ENCODE data around the gene AQP2. TPM values are rescaled to one million over a fixed set of nuclear protein-coding genes. Genes with fewer than 3 reads are reported as not detected.

Gene AQP2
- total RNA-seq, 2 donors from 2014 or later: 3.0 TPM; not detected in 1

GRCh38 chr12:49978125-49978524 is 27.6 kb downstream of the AQP2 start:
- TF ChIP-seq, protein P1, sequence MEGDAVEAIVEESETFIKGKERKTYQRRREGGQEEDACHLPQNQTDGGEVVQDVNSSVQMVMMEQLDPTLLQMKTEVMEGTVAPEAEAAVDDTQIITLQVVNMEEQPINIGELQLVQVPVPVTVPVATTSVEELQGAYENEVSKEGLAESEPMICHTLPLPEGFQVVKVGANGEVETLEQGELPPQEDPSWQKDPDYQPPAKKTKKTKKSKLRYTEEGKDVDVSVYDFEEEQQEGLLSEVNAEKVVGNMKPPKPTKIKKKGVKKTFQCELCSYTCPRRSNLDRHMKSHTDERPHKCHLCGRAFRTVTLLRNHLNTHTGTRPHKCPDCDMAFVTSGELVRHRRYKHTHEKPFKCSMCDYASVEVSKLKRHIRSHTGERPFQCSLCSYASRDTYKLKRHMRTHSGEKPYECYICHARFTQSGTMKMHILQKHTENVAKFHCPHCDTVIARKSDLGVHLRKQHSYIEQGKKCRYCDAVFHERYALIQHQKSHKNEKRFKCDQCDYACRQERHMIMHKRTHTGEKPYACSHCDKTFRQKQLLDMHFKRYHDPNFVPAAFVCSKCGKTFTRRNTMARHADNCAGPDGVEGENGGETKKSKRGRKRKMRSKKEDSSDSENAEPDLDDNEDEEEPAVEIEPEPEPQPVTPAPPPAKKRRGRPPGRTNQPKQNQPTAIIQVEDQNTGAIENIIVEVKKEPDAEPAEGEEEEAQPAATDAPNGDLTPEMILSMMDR (IDR thresholded peaks at IDR 0.05): no peak
- Histone ChIP-seq H3K4me1 (ENCODE audit: control insufficient read depth in 1 of 2, low read depth in 2 of 2) (peaks cover 9 to 19% of the 10 kb centered on the region in 2 donors), H3K36me3 (no peaks in the 10 kb centered on the region), H3K4me3 (no peak overlapping the region), H3K27me3 (replicated peaks; ENCODE audit: insufficient read depth) (no peaks in the 10 kb centered on the region), H3K9me3 (no peaks in the 10 kb centered on the region), H3K27ac (no peak overlapping the region)
- ATAC-seq (ENCODE audit: insufficient number of reproducible peaks, low FRiP score, low read depth) (no peak), DNase-seq (ENCODE audit: low spot score) (no peak)

GRCh38 chr12:49979016-49979586 is 28.6 kb downstream of the AQP2 start:
- no peak for DNase-seq (ENCODE audit: low spot score)
- TF ChIP-seq, protein P1 (IDR thresholded peaks at IDR 0.05): no peak
- no peaks in the 10 kb centered on the region for H3K27me3 ChIP-seq (replicated peaks; ENCODE audit: insufficient read depth)
- ATAC-seq (ENCODE audit: insufficient number of reproducible peaks, low FRiP score, low read depth): no peak
- no peaks in the 10 kb centered on the region for H3K9me3 ChIP-seq
- H3K36me3 ChIP-seq: no peaks in the 10 kb centered on the region
- no peak overlapping the region for H3K27ac ChIP-seq
- H3K4me1 ChIP-seq (ENCODE audit: control insufficient read depth in 1 of 2, low read depth in 2 of 2): peaks cover 13 to 24% of the 10 kb centered on the region in 2 donors
- H3K4me3 ChIP-seq: no peak overlapping the region

DNA sequence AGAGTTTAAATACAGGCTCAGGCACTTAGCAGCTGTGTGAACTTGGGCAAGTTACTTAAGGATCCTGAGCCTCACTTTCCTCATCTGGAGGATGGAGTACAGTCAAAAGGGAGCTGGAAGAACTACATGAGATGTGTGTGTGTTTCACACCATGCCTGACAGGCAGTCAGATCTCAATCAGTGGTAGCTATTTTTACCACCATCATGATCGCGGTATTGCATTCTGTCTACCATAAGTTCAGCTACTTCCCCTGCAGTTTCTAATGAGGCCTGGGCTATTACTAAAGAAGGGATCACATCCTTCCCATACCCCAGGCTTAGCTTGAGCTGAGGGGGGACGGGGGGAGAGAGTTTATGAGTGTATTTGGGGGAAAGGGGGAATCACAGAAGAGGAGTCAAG is 29.3 kb downstream of the AQP2 start:
- ATAC-seq (ENCODE audit: insufficient number of reproducible peaks, low FRiP score, low read depth) (no peak), DNase-seq (ENCODE audit: low spot score) (no peak)
- Histone ChIP-seq H3K9me3 (no peaks in the 10 kb centered on the region), H3K4me3 (no peak overlapping the region), H3K27me3 (replicated peaks; ENCODE audit: insufficient read depth) (no peaks in the 10 kb centered on the region), H3K27ac (no peak overlapping the region), H3K36me3 (no peaks in the 10 kb centered on the region), H3K4me1 (ENCODE audit: control insufficient read depth in 1 of 2, low read depth in 2 of 2) (peaks cover 10 to 20% of the 10 kb centered on the region in 2 donors)
- TF ChIP-seq, protein P1 (IDR thresholded peaks at IDR 0.05): no peak

DNA sequence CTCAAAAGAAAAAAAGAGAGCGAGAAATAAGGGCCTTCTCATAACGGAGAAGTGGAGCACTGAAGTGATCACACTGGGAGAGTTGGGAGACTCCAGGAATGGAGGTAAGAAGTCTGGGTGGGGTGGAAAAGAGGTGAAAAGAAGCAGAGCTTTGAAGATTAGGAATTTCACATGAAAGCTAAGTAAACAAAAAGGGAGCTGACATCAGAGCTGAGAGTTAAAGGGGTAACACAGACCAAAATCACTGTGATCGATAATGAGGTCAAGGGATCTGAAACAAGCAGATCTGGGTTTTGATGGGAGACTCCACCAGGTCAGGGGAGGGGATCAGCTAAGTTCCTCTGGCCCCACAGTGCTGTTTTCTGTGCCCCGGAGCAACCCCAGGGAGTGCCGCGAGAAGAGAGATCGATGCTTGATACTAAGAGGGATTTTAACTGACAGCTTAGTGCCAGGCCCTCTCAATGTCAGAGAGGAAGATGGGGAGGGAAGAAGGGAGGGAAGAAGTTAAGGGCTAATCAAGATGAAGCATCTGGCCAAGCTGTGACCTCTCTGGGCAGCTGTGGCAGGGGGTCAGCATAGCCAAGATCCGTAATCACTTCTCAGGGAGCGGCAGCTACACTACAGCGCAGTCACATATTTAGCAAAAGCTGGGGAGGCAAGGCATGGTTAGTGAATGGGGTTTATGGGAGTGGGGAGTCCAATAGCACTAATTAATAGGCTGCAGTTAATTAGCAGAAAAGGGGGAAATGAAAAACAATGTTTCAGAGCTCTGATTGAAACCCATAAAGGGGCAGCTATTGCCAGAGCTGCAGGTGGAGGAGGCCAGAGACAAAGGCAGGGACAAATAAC is 30.2 kb downstream of the AQP2 start:
- ATAC-seq (ENCODE audit: insufficient number of reproducible peaks, low FRiP score, low read depth): no peak
- no peak for DNase-seq (ENCODE audit: low spot score)
- Histone ChIP-seq H3K27me3 (replicated peaks; ENCODE audit: insufficient read depth) (no peaks in the 10 kb centered on the region), H3K36me3 (no peaks in the 10 kb centered on the region), H3K9me3 (no peaks in the 10 kb centered on the region), H3K27ac (no peak overlapping the region), H3K4me3 (no peak overlapping the region), H3K4me1 (ENCODE audit: control insufficient read depth in 1 of 2, low read depth in 2 of 2) (peaks cover 3 to 11% of the 10 kb centered on the region in 2 donors)
- TF ChIP-seq, protein P1 (IDR thresholded peaks at IDR 0.05): no peak

GRCh38 chr12:49982246-49983087 is 31.9 kb downstream of the AQP2 start:
- no peaks in the 10 kb centered on the region for H3K9me3 ChIP-seq

More at GRCh38 chr12:49982246-49983087, 31.9 kb downstream of the AQP2 start:
- H3K36me3 ChIP-seq: no peaks in the 10 kb centered on the region
- no peaks in the 10 kb centered on the region for H3K27me3 ChIP-seq (replicated peaks; ENCODE audit: insufficient read depth)
- peaks cover 3 to 11% of the 10 kb centered on the region in 2 donors for H3K4me1 ChIP-seq (ENCODE audit: control insufficient read depth in 1 of 2, low read depth in 2 of 2)
- ATAC-seq (ENCODE audit: insufficient number of reproducible peaks, low FRiP score, low read depth) (no peak), DNase-seq (ENCODE audit: low spot score) (no peak)
- TF ChIP-seq, protein P1 (IDR thresholded peaks at IDR 0.05): no peak
- H3K4me3 ChIP-seq: no peak overlapping the region
- no peak overlapping the region for H3K27ac ChIP-seq
